Ectodermal cell (in vitro differentiated cells): Measurements from ENCODE around the gene PPP1R16B.
"Not testable (repeated sequence)": the region's sequence is repeated elsewhere in the genome, so short reads cannot be mapped to it uniquely, and the experiment has no call there.

Source experiments
- H3K27ac ChIP-seq: 2 replicates; pipeline ENCODE4 v1.7.0; 2013; ENCODE audit warnings: mild to moderate bottlenecking, low read depth, low read length; ENCODE audit not compliant: insufficient read depth, poor library complexity, severe bottlenecking
- H3K27me3 ChIP-seq: 2 replicates; pipeline ENCODE4 v1.7.0; 2013; ENCODE audit warnings: mild to moderate bottlenecking, low read length; ENCODE audit not compliant: insufficient read depth, control insufficient read depth, poor library complexity, severe bottlenecking
- H3K36me3 ChIP-seq: one replicate; pipeline ENCODE4 v1.7.0; 2013; ENCODE audit warnings: low read length; ENCODE audit not compliant: control insufficient read depth, insufficient read depth
- H3K4me1 ChIP-seq: one replicate; pipeline ENCODE4 v1.7.0; 2013; ENCODE audit warnings: low read length; ENCODE audit not compliant: control insufficient read depth, insufficient read depth
- H3K4me3 ChIP-seq: 2 replicates; pipeline ENCODE4 v1.7.0; 2013; ENCODE audit warnings: low read depth, low read length, control low read depth; ENCODE audit not compliant: insufficient read depth
- H3K9me3 ChIP-seq: 2 replicates; pipeline ENCODE4 v1.7.0; 2013; ENCODE audit warnings: mild to moderate bottlenecking, low read length, moderate library complexity; ENCODE audit not compliant: control insufficient read depth
- WGBS, 2 experiments: methylation state at CpG; one replicate each; pipeline ENCODE4 v1.1.7; 2013; ENCODE audit warnings: missing lambda C conversion rate in 2 of 2; 5-methylcytosine and 5-hydroxymethylcytosine counted together

Gene PPP1R16B

DNA sequence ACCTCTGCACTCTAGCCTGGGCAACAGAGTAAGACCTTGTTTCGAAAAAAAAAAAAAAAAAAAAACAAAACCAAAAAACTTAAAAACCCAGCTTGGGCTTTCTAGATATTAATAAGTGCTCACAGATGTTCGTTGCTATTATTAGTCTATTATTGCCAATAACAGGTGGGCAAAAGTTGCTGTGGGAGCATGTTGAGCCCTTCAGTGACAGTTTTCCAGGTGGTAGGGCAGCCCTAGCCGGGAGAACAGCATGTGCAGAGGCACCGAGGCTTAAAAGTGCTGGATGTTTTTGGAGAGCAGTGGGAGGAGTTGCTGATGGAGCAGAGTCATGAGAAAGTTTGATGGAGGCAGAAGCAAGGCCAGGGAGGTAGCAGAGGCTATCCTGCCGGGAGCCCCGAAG is 4.4 kb downstream of the PPP1R16B start:
- H3K36me3 ChIP-seq = no peaks in the 10 kb centered on the region
- H3K9me3 ChIP-seq = no peaks in the 10 kb centered on the region
- H3K4me1 ChIP-seq = peaks cover 15% of the 10 kb centered on the region
- no peak overlapping the region for H3K4me3 ChIP-seq
- H3K27me3 ChIP-seq = peaks cover 34% of the 10 kb centered on the region
- WGBS, 2 experiments = 82 to 83% methylated on average over 6 of the region's 6 CpGs
- no peak overlapping the region for H3K27ac ChIP-seq

- H3K4me3 ChIP-seq = no peak overlapping the region
- peaks cover 15% of the 10 kb centered on the region for H3K4me1 ChIP-seq
- H3K9me3 ChIP-seq = no peaks in the 10 kb centered on the region
- H3K27me3 ChIP-seq = peaks cover 28% of the 10 kb centered on the region
- H3K36me3 ChIP-seq = no peaks in the 10 kb centered on the region
- 90 to 93% methylated on average over 4 of the region's 4 CpGs for WGBS, 2 experiments
- no peak overlapping the region for H3K27ac ChIP-seq
Measured at GRCh38 chr20:38810926-38811630, 5.6 kb downstream of the PPP1R16B start.

DNA sequence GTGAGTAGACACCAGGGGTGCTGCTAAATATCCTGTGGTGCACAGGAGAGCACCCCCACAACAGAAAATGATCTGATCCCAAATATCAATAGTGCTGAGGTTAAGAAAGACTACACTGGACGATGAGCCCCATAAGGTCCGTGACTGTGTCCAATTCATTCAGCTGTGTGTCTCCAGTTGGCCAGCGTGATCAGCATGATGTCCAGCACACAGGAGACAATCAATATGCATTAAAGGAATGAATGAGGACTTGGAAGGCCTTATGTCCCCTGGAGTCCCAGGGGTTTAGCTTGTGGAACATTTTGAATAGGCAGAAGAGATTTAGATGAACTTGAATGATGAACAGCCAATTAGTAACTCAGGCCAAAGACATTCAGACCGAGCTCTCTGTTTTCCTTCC is 6.3 kb downstream of the PPP1R16B start:
- peaks cover 14% of the 10 kb centered on the region for H3K4me1 ChIP-seq
- no peak overlapping the region for H3K27ac ChIP-seq
- no peaks in the 10 kb centered on the region for H3K9me3 ChIP-seq
- 89 to 95% methylated on average over 4 of the region's 4 CpGs for WGBS, 2 experiments
- no peak overlapping the region for H3K4me3 ChIP-seq
- no peaks in the 10 kb centered on the region for H3K36me3 ChIP-seq
- H3K27me3 ChIP-seq = peaks cover 21% of the 10 kb centered on the region

DNA sequence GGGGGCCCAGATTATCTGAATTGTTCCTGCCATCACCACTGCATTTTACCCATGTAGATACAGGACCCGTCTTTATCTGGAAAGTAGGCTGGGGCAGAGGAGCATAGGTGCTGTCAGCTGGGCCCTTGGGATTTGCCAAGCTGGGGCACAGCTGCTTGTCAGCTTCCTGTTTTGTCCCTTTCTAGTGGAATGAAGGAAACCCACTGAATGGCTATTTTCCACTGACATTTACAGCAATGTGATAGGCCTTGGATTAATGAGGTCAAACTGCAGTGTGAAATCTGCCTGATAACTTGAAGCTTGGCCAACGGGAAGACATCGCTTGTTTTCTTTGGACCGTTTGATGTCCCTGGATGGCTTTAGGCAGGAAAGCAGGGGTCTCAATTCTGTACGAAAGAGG is 6.7 kb downstream of the PPP1R16B start:
- no peak overlapping the region for H3K4me3 ChIP-seq
- peaks cover 17% of the 10 kb centered on the region for H3K27me3 ChIP-seq
- H3K9me3 ChIP-seq = no peaks in the 10 kb centered on the region
- peaks cover 10% of the 10 kb centered on the region for H3K4me1 ChIP-seq
- no peaks in the 10 kb centered on the region for H3K36me3 ChIP-seq
- no peak overlapping the region for H3K27ac ChIP-seq
- WGBS, 2 experiments = 91 to 97% methylated on average over 5 of the region's 5 CpGs

- Histone ChIP-seq H3K27me3 (peaks cover 9% of the 10 kb centered on the region), H3K9me3 (no peaks in the 10 kb centered on the region), H3K36me3 (no peaks in the 10 kb centered on the region), H3K4me1 (peaks cover 3% of the 10 kb centered on the region), H3K4me3 (no peak overlapping the region), H3K27ac (no peak overlapping the region)
- WGBS, 2 experiments = 90 to 91% methylated on average over 4 of the region's 4 CpGs
Measured at GRCh38 chr20:38812709-38813573, 7.4 kb downstream of the PPP1R16B start.

- H3K36me3 ChIP-seq, H3K4me1 ChIP-seq, H3K27me3 ChIP-seq, H3K9me3 ChIP-seq, H3K27ac ChIP-seq, H3K4me3 ChIP-seq: not testable (repeated sequence)
- 94 to 95% methylated on average over 6 of the region's 6 CpGs for WGBS, 2 experiments
Measured at GRCh38 chr20:38813574-38813962, 8.1 kb downstream of the PPP1R16B start.

- Histone ChIP-seq H3K27me3 (no peaks in the 10 kb centered on the region), H3K4me1 (no peaks in the 10 kb centered on the region), H3K9me3 (no peaks in the 10 kb centered on the region), H3K4me3 (no peak overlapping the region), H3K36me3 (no peaks in the 10 kb centered on the region), H3K27ac (no peak overlapping the region)
Measured at GRCh38 chr20:38815446-38815845, 9.9 kb downstream of the PPP1R16B start.

DNA sequence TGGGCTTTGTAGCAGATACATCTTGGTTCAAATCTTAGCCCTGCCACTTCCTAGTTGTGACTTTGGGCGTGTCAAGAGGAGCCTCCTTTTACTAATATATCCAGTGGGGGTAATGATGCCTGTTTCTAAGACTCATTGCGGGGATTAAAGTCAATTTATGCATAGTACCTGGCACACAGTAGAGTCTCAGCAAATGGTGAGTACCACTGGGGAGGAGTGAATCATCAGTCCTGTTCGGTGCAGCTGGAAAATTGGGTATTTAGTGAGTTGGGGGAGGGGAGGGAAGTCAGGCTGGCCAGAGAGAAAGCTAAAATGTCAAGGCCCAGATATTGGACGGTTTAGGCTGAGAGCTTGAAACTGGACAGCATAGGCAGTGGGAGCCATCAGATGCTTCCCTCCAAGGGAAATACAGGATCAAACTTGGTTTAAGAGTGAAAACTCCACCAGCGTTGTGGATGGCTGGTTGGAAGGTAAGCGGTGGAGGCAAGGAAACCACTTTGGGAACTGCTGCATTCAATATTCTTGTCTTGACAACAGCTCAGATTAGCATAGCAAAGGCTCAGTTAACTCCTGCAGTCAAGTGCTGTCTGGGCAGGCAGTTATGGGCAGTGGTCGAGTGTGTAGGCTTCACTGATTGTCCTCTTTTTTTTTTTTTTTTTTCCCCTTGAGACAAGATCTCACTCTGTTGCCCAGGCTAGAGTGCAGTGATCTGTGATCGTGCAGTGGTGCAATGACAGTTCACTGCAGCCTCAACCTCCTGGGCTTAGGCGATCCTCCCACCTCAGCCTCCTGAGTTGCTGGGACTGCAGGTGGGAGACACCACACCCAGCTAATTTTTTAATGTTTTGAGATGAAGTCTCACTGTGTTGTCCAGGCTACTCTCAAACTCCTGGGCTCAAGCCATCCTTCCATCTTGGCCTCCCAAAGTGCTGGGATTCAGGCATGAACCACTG is 12.9 kb downstream of the PPP1R16B start:
- no peaks in the 10 kb centered on the region for H3K36me3 ChIP-seq
- 76 to 77% methylated on average over 9 of the region's 9 CpGs for WGBS, 2 experiments
- H3K27me3 ChIP-seq = no peaks in the 10 kb centered on the region
- no peak overlapping the region for H3K4me3 ChIP-seq
- H3K4me1 ChIP-seq = no peaks in the 10 kb centered on the region
- H3K9me3 ChIP-seq = no peaks in the 10 kb centered on the region
- no peak overlapping the region for H3K27ac ChIP-seq

- H3K36me3 ChIP-seq = no peaks in the 10 kb centered on the region
- H3K27ac ChIP-seq = no peak overlapping the region
- no peaks in the 10 kb centered on the region for H3K9me3 ChIP-seq
- H3K4me1 ChIP-seq = peaks cover 10% of the 10 kb centered on the region
- H3K27me3 ChIP-seq = peaks cover 4% of the 10 kb centered on the region
- WGBS, 2 experiments = 90 to 95% methylated on average over 1 of the region's 1 CpG
- no peak overlapping the region for H3K4me3 ChIP-seq
Measured at GRCh38 chr20:38825571-38825900, 20.0 kb downstream of the PPP1R16B start.
